OCI-LY1 (cell line): Measurements from ENCODE around the gene POLA2.

Experiments
- CTCF ChIP-seq: fragments of 200-600 bp; sonication (generic), shearing (Covaris generic); IDR thresholded peaks from 2 replicates; pipeline ENCODE4 v1.5.1; 2017; ENCODE audit warnings: mild to moderate bottlenecking, antibody characterized with exemption, low read length, moderate library complexity, mixed read lengths
- EZH2 ChIP-seq: fragments of 200-600 bp; sonication (generic), shearing (Covaris generic); IDR thresholded peaks from 2 replicates; pipeline ENCODE4 v1.8.0; 2017; ENCODE audit warnings: borderline replicate concordance, mixed run types, mild to moderate bottlenecking, antibody characterized with exemption, low read length, moderate library complexity, mixed read lengths

- no peak for TF ChIP-seq CTCF
- TF ChIP-seq EZH2, result no peak
Measured at GRCh38 chr11:65224930-65225278, 36.9 kb upstream of the POLA2 start.
